IMR-90 (cell line): ENCODE measurements around the gene RXFP1.

Source experiments
- BHLHE40 ChIP-seq: fragments of 150-350 bp; IDR thresholded peaks from 2 replicates; pipeline ENCODE4 v1.6.1; 2016; ENCODE audit warnings: mild to moderate bottlenecking, low read depth, low read length
- CEBPB ChIP-seq: IDR thresholded peaks from 2 replicates; pipeline ENCODE4 v1.6.1; 2012; ENCODE audit warnings: low read depth, low read length, improper control_type of control experiment
- CTCF ChIP-seq: conservative IDR thresholded peaks from 2 replicates; pipeline ENCODE4 v1.5.1; 2012; ENCODE audit warnings: mild to moderate bottlenecking, low read depth, low read length, improper control_type of control experiment
- ELK1 ChIP-seq: fragments of 150-350 bp; IDR thresholded peaks from 2 replicates; pipeline ENCODE4 v1.6.1; 2016; ENCODE audit warnings: low read depth, mild to moderate bottlenecking, low read length, moderate library complexity, borderline replicate concordance
- NFE2L2 ChIP-seq: fragments of 150-350 bp; IDR thresholded peaks from 2 replicates; pipeline ENCODE4 v1.6.1; 2016; ENCODE audit warnings: low read depth, mild to moderate bottlenecking, low read length
- POLR2A ChIP-seq: IDR thresholded peaks from 2 replicates; pipeline ENCODE4 v1.6.1; 2012; ENCODE audit warnings: mild to moderate bottlenecking, low read depth, low read length
- RAD21 ChIP-seq: IDR thresholded peaks from 2 replicates; pipeline ENCODE4 v1.6.1; 2012; ENCODE audit warnings: low read length, improper control_type of control experiment
- RCOR1 ChIP-seq: IDR thresholded peaks from 2 replicates; pipeline ENCODE4 v1.6.1; 2012; ENCODE audit warnings: mild to moderate bottlenecking, low read length, improper control_type of control experiment; ENCODE audit not compliant: insufficient replicate concordance
- RFX5 ChIP-seq: IDR thresholded peaks from 2 replicates; pipeline ENCODE4 v1.8.0; 2012; ENCODE audit warnings: low read depth, mild to moderate bottlenecking, low read length, moderate library complexity
- SMC3 ChIP-seq: fragments of 150-350 bp; IDR thresholded peaks from 2 replicates; pipeline ENCODE4 v1.6.1; 2016; ENCODE audit warnings: low read depth, mild to moderate bottlenecking, antibody characterized with exemption, low read length, moderate library complexity
- TF ChIP-seq, protein P1 (sequence below): fragments of 150-350 bp; IDR thresholded peaks from 2 replicates; pipeline ENCODE4 v1.6.1; 2017; ENCODE audit warnings: mild to moderate bottlenecking, antibody characterized with exemption, low read length, low read depth

DNA sequence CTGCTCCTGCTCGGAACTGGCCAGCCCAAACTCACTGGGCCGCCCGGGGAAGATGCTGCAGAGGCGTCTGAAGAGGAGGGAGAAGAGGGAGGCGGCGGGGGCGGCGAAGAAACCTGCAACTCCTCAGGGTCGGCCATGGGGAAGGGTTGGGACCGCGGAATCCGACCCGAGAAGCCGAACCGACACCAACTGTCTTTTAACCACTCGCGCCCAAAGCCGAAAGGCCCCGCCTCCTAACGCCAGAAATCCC is 149.9 kb downstream of the RXFP1 start, which contains the start of gene C4orf46:
- TF ChIP-seq BHLHE40 (no peak), CTCF (no peak), SMC3 (no peak), POLR2A (no peak), ELK1 (no peak), NFE2L2 (no peak), RAD21 (no peak), CEBPB (no peak), RCOR1 (no peak), RFX5 (no peak)
- TF ChIP-seq, protein P1, sequence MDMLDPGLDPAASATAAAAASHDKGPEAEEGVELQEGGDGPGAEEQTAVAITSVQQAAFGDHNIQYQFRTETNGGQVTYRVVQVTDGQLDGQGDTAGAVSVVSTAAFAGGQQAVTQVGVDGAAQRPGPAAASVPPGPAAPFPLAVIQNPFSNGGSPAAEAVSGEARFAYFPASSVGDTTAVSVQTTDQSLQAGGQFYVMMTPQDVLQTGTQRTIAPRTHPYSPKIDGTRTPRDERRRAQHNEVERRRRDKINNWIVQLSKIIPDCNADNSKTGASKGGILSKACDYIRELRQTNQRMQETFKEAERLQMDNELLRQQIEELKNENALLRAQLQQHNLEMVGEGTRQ = no peak
